HepG2 (cell line): ENCODE measurements around the gene LRRC73. TPM values are rescaled to one million over a fixed set of nuclear protein-coding genes. Genes with fewer than 3 reads are reported as not detected.
A peak's percentile ranks its signal among the peaks of the same experiment; 100 is the strongest.

ENCODE experiments used
- ATAC-seq: fragments of 200-7000 bp; cut with Tn5 transposase; 3 replicates; pipeline ENCODE4 v1.9.1; 2020; ENCODE audit warnings: mild to moderate bottlenecking, moderate library complexity
- BruUV-seq: library from RNA; stranded (reverse); fragments of 400-500 nt; replicated peaks from 2 replicates; lab custom pipeline; 2021; lab: Mats Ljungman, UMichigan
- CTCF ChIA-PET: fragments of 300-600 bp; formaldehyde crosslinking; extraction: SDS; loops from one replicate; lab custom pipeline; 2021; ENCODE audit warnings: low total read pairs, inconsistent platforms, low intra/inter-chr PET ratio; lab: Yijun Ruan, JAX
- POLR2A ChIA-PET: fragments of 350-600 bp; sonication (Branson Sonifier 250); formaldehyde crosslinking; loops from one replicate; lab custom pipeline; 2020; ENCODE audit warnings: antibody characterized with exemption, inconsistent platforms; lab: Yijun Ruan, JAX
- DNase-seq: peaks from one replicate; pipeline ENCODE4 v3.0.0-alpha.2; 2015; ENCODE audit warnings: low spot score
- FAIRE-seq: peaks from 3 replicates; lab custom pipeline; 2011; peaks lifted over from hg19 to GRCh38; lab: Jason Lieb, UNC
- H2AFZ ChIP-seq: one replicate; pipeline ENCODE4 v1.6.1; 2011; ENCODE audit warnings: low read length, inconsistent platforms
- H3K27ac ChIP-seq: fragments of 300-600 bp; 3 replicates; pipeline ENCODE4 v1.8.0; 2011; ENCODE audit warnings: mixed run types, mild to moderate bottlenecking, mixed read lengths, low read length, inconsistent platforms; ENCODE audit not compliant: insufficient read depth; ENCODE audit errors: extremely low read length
- H3K27me3 ChIP-seq, 2 experiments: fragments of 200-600 bp in 1 of 2; 2 replicates in 1 of 2; 3 replicates in 1 of 2; pipeline versions ENCODE4 v1.6.0 to v1.8.0; 2011; ENCODE audit warnings: low read length in 2 of 2, mild to moderate bottlenecking in 2 of 2, moderate library complexity in 2 of 2, inconsistent platforms in 1 of 2; ENCODE audit not compliant: insufficient read depth in 2 of 2, control insufficient read depth in 1 of 2
- H3K36me3 ChIP-seq, 2 experiments: fragments of 200-600 bp in 1 of 2; replicated peaks in 1 of 2; 2 replicates in 1 of 2; 3 replicates in 1 of 2; pipeline versions ENCODE4 v1.5.1 to v1.8.0; 2011; ENCODE audit warnings: low read length in 2 of 2, inconsistent platforms in 1 of 2; ENCODE audit not compliant: insufficient read depth in 2 of 2, control insufficient read depth in 1 of 2
- H3K4me1 ChIP-seq: 2 replicates; pipeline ENCODE4 v1.5.1; 2012; ENCODE audit warnings: low read length, inconsistent platforms; ENCODE audit not compliant: insufficient read depth
- H3K4me2 ChIP-seq: 2 replicates; pipeline ENCODE4 v1.6.0; 2011; ENCODE audit warnings: low read depth, low read length, inconsistent platforms
- H3K4me3 ChIP-seq, 3 experiments: fragments of 200-600 bp in 1 of 3; sonication (generic), shearing (Covaris generic) in 1 of 3; replicated peaks in 1 of 3; 2 replicates each; pipeline ENCODE4 v1.5.1; 2011 to 2016; ENCODE audit warnings: low read length in 3 of 3, inconsistent platforms in 2 of 3, low read depth in 2 of 3, mild to moderate bottlenecking in 2 of 3, control low read depth in 1 of 3, mixed read lengths in 1 of 3; ENCODE audit not compliant: insufficient read depth in 1 of 3
- H3K79me2 ChIP-seq: one replicate; pipeline ENCODE4 v1.6.1; 2011; ENCODE audit warnings: low read length, inconsistent platforms; ENCODE audit not compliant: insufficient read depth
- H3K9ac ChIP-seq: 2 replicates; pipeline ENCODE4 v1.6.0; 2011; ENCODE audit warnings: mild to moderate bottlenecking, low read depth, low read length, inconsistent platforms; ENCODE audit not compliant: insufficient read depth
- H3K9me3 ChIP-seq: 2 replicates; pipeline ENCODE4 v1.5.1; 2012; ENCODE audit warnings: mild to moderate bottlenecking, low read length
- H4K20me1 ChIP-seq: 2 replicates; pipeline ENCODE4 v1.6.0; 2011; ENCODE audit warnings: inconsistent platforms, mild to moderate bottlenecking, low read length, moderate library complexity; ENCODE audit not compliant: insufficient read depth
- BRF2 ChIP-seq: sonication (generic); formaldehyde crosslinking; IDR thresholded peaks from 2 replicates; pipeline ENCODE4 v1.8.1; 2022; ENCODE audit warnings: mild to moderate bottlenecking, missing genetic modification reagents
- EEA1 ChIP-seq: sonication (generic); formaldehyde crosslinking; IDR thresholded peaks from 2 replicates; pipeline ENCODE4 v1.5.1; 2020; ENCODE audit warnings: mild to moderate bottlenecking, missing genetic modification reagents, borderline replicate concordance
- RFXAP ChIP-seq: sonication (generic); formaldehyde crosslinking; IDR thresholded peaks from 2 replicates; pipeline ENCODE4 v1.4.0; 2020; ENCODE audit warnings: missing genetic modification reagents, borderline replicate concordance
- SMARCC2 ChIP-seq: fragments of 450-650 bp; IDR thresholded peaks from 2 replicates; pipeline ENCODE4 v1.6.1; 2017; ENCODE audit warnings: antibody characterized with exemption, mild to moderate bottlenecking
- YY1 ChIP-seq: IDR thresholded peaks from 2 replicates; pipeline ENCODE4 v1.6.1; 2011; ENCODE audit warnings: low read length, low read depth, moderate library complexity, mild to moderate bottlenecking; ENCODE audit not compliant: insufficient read depth, insufficient replicate concordance
- ZNF362 ChIP-seq: sonication (generic); formaldehyde crosslinking; IDR thresholded peaks from 2 replicates; pipeline ENCODE4 v1.4.0; 2020; ENCODE audit warnings: missing genetic modification reagents, mild to moderate bottlenecking, borderline replicate concordance
- ZNF383 ChIP-seq: sonication (generic); formaldehyde crosslinking; IDR thresholded peaks from 2 replicates; pipeline ENCODE4 v1.4.0; 2020; ENCODE audit warnings: missing genetic modification reagents, mild to moderate bottlenecking, borderline replicate concordance
- ZNF503 ChIP-seq: sonication (generic); formaldehyde crosslinking; IDR thresholded peaks from 2 replicates; pipeline ENCODE4 v1.4.0; 2020; ENCODE audit warnings: missing genetic modification reagents
- ZNF775 ChIP-seq: sonication (generic); formaldehyde crosslinking; IDR thresholded peaks from 2 replicates; pipeline ENCODE4 v1.4.0; 2020; ENCODE audit warnings: missing genetic modification reagents, mild to moderate bottlenecking, moderate library complexity, borderline replicate concordance
- WGBS: methylation state at CpG from one replicate; pipeline ENCODE4 v1.1.6; 2017; ENCODE audit warnings: low lambda C conversion rate; 5-methylcytosine and 5-hydroxymethylcytosine counted together
- in situ Hi-C: cut with HindIII; loops from 2 replicates; pipeline ENCODE4 v1.10.0; 2017; ENCODE audit warnings: low pct_unique_long_range_greater_than_20kb; ENCODE audit not compliant: extremely low pct_ligation_motif_present
- intact Hi-C: fragments of 100-400 bp; cut with micrococcal nuclease; formaldehyde crosslinking; loops from one replicate; pipeline ENCODE4 v1.10.0; 2022; ENCODE audit not compliant: unreplicated experiment
- polyA plus RNA-seq, 8 experiments: library from polyadenylated mRNA; depleted of rRNA in 3 of 8; stranded (reverse) in 7 of 8; unstranded in 1 of 8; fragments of >200 nt; fragmentation: Illumina TruSeq in 4 of 8; extraction: Trizol in 4 of 8; gene quantifications; 2 replicates each; pipeline versions ENCODE4 v1.2.1 to v1.2.3, GENCODE V29; 2011 to 2016; ENCODE audit warnings: low read depth in 4 of 8, missing spikeins in 1 of 8, mixed read lengths in 1 of 8; ENCODE audit not compliant: insufficient read depth in 1 of 8
- total RNA-seq, 5 experiments: library from RNA; depleted of rRNA; stranded (reverse); fragments of >200 nt; fragmentation: Illumina TruSeq; extraction: Trizol; gene quantifications; 2 replicates each; pipeline ENCODE4 v1.2.3, GENCODE V29; 2016; ENCODE audit warnings: low read depth in 1 of 5

The LRRC73 gene
- total and polyA plus RNA-seq, 2 of the 13 experiments (the other 11 are each of a cell fraction or from before 2014, with no cell fraction given) = 0.11 to 0.12 TPM

- ATAC-seq = peak; percentile 26; the same call in 1 of the 3 replicates
- WGBS = 41% methylated on average over 7 of the region's 7 CpGs
- intact Hi-C loops (no loop called here), in situ Hi-C loops (no loop called here)
- ChIA-PET POLR2A (no interaction called here), CTCF (interaction anchor here (1.1 kb wide), 1 partner anchor 26 kb away, joined by 3 read pairs; no protein-coding TSS in a partner anchor)
- Histone ChIP-seq H3K9ac (no peak overlapping the region), H3K4me1 (no peaks in the 10 kb centered on the region; the same call in 1 of the 2 replicates), H3K9me3 (no peaks in the 10 kb centered on the region), H3K36me3 (no peaks in the 10 kb centered on the region), H3K27ac (no peak overlapping the region), H3K4me3 (no peak overlapping the region), H2AFZ (no peak overlapping the region), H3K79me2 (no peaks in the 10 kb centered on the region), H3K4me2 (no peak overlapping the region), H3K27me3 (peaks cover 0 to 17% of the 10 kb centered on the region in 2 experiments; a peak in 2 of 5 replicates), H4K20me1 (no peaks in the 10 kb centered on the region)
- FAIRE-seq = no peak
- TF ChIP-seq YY1 (no peak), ZNF362 (CRISPR knock-in tag) (peak; percentile 36; the same call in 1 of the 2 replicates), ZNF775 (CRISPR knock-in tag) (no peak), RFXAP (CRISPR knock-in tag) (no peak), EEA1 (CRISPR knock-in tag) (no peak), BRF2 (CRISPR knock-in tag) (no peak), SMARCC2 (no peak), ZNF383 (no peak), ZNF503 (CRISPR knock-in tag) (no peak)
- no peak for DNase-seq
- BruUV-seq = no TSS peak
These were observed 40.2 kb downstream of the LRRC73 start for GRCh38 chr6:43469947-43470346.
